DND-41 (cell line): ENCODE results near the gene BATF.

Source experiments
- ATAC-seq: fragments of 200-7000 bp; cut with Tn5 transposase; 3 replicates; pipeline ENCODE4 v1.9.1; 2021; ENCODE audit warnings: low read depth; ENCODE audit not compliant: insufficient read depth
- DNase-seq: peaks from one replicate; pipeline ENCODE4 v3.0.0-alpha.2; 2020
- H2AFZ ChIP-seq: 2 replicates; pipeline ENCODE4 v1.6.0; 2012; ENCODE audit warnings: low read depth, low read length
- H3K27ac ChIP-seq: 2 replicates; pipeline ENCODE4 v1.5.1; 2012; ENCODE audit warnings: low read length, inconsistent platforms
- H3K27me3 ChIP-seq: fragments of 200-600 bp; sonication (generic); 2 replicates; pipeline ENCODE4 v1.6.0; 2012; ENCODE audit warnings: low read length, mild to moderate bottlenecking, inconsistent platforms; ENCODE audit not compliant: insufficient read depth, poor library complexity
- H3K36me3 ChIP-seq: 2 replicates; pipeline ENCODE4 v1.5.1; 2012; ENCODE audit warnings: low read length, inconsistent platforms; ENCODE audit not compliant: insufficient read depth
- H3K4me1 ChIP-seq: 2 replicates; pipeline ENCODE4 v1.5.1; 2012; ENCODE audit warnings: mild to moderate bottlenecking, low read length; ENCODE audit not compliant: insufficient read depth
- H3K4me2 ChIP-seq: 2 replicates; pipeline ENCODE4 v1.6.0; 2012; ENCODE audit warnings: mild to moderate bottlenecking, moderate library complexity, low read length, inconsistent platforms; ENCODE audit not compliant: insufficient read depth
- H3K4me3 ChIP-seq, 2 experiments: fragments of 200-600 bp in 1 of 2; shearing (Covaris generic) in 1 of 2; 2 replicates each; pipeline ENCODE4 v1.5.1; 2012 to 2016; ENCODE audit warnings: inconsistent platforms in 2 of 2, low read length in 2 of 2, mild to moderate bottlenecking in 2 of 2, low read depth in 1 of 2, moderate library complexity in 1 of 2
- H3K79me2 ChIP-seq: 2 replicates; pipeline ENCODE4 v1.6.0; 2012; ENCODE audit warnings: low read length, inconsistent platforms; ENCODE audit not compliant: insufficient read depth
- H3K9ac ChIP-seq: 2 replicates; pipeline ENCODE4 v1.6.0; 2012; ENCODE audit warnings: low read depth, mild to moderate bottlenecking, inconsistent platforms, low read length, moderate library complexity
- H3K9me3 ChIP-seq: 2 replicates; pipeline ENCODE4 v1.5.1; 2012; ENCODE audit warnings: low read length, moderate library complexity, mild to moderate bottlenecking, inconsistent platforms; ENCODE audit not compliant: insufficient read depth, severe bottlenecking
- H4K20me1 ChIP-seq: 2 replicates; pipeline ENCODE4 v1.6.0; 2012; ENCODE audit warnings: low read length; ENCODE audit not compliant: insufficient read depth
- CTCF ChIP-seq: IDR thresholded peaks from 2 replicates; pipeline ENCODE4 v1.5.1; 2012; ENCODE audit warnings: borderline replicate concordance, low read length, moderate library complexity, mild to moderate bottlenecking; ENCODE audit not compliant: poor library complexity, severe bottlenecking; ENCODE audit errors: extremely low read depth
- EZH2 ChIP-seq: IDR thresholded peaks from 3 replicates; pipeline ENCODE4 v1.6.1; 2012; ENCODE audit warnings: borderline replicate concordance, low read depth, mild to moderate bottlenecking, moderate library complexity, low read length, inconsistent platforms; ENCODE audit not compliant: severe bottlenecking

The BATF gene

GRCh38 chr14:75566752-75567151, 44.5 kb downstream of the BATF start:
- no peak for TF ChIP-seq EZH2
- TF ChIP-seq CTCF = no peak
- H3K9ac ChIP-seq = no peak overlapping the region
- H3K36me3 ChIP-seq = no peaks in the 10 kb centered on the region
- no peaks in the 10 kb centered on the region for H3K79me2 ChIP-seq
- no peaks in the 10 kb centered on the region for H3K4me1 ChIP-seq
- DNase-seq (no peak), ATAC-seq (no peak)
- H3K4me3 ChIP-seq = no peak overlapping the region
- peaks cover 25% of the 10 kb centered on the region for H3K27me3 ChIP-seq
- no peak overlapping the region for H3K27ac ChIP-seq
- H4K20me1 ChIP-seq = no peaks in the 10 kb centered on the region
- no peak overlapping the region for H3K4me2 ChIP-seq
- H2AFZ ChIP-seq = no peak overlapping the region
- H3K9me3 ChIP-seq = no peaks in the 10 kb centered on the region

- no peak for TF ChIP-seq EZH2
- TF ChIP-seq CTCF = no peak
- no peak overlapping the region for H2AFZ ChIP-seq
- H3K4me1 ChIP-seq = no peaks in the 10 kb centered on the region
- H3K9ac ChIP-seq = no peak overlapping the region
- ATAC-seq (no peak), DNase-seq (no peak)
- no peaks in the 10 kb centered on the region for H4K20me1 ChIP-seq
- H3K4me2 ChIP-seq = no peak overlapping the region
- H3K4me3 ChIP-seq = no peak overlapping the region
- peaks cover 27% of the 10 kb centered on the region for H3K27me3 ChIP-seq
- no peaks in the 10 kb centered on the region for H3K79me2 ChIP-seq
- H3K27ac ChIP-seq = no peak overlapping the region
- no peaks in the 10 kb centered on the region for H3K36me3 ChIP-seq
- no peaks in the 10 kb centered on the region for H3K9me3 ChIP-seq
Measured at GRCh38 chr14:75568140-75568539, 45.9 kb downstream of the BATF start.

GRCh38 chr14:75568791-75569190, 46.5 kb downstream of the BATF start:
- no peak for ATAC-seq
- no peak for TF ChIP-seq EZH2
- TF ChIP-seq CTCF = no peak
- Histone ChIP-seq H3K79me2 (no peaks in the 10 kb centered on the region), H3K4me3 (no peak overlapping the region), H3K36me3 (no peaks in the 10 kb centered on the region), H4K20me1 (no peaks in the 10 kb centered on the region), H3K4me1 (no peaks in the 10 kb centered on the region), H3K4me2 (no peak overlapping the region), H3K27me3 (peaks cover 27% of the 10 kb centered on the region), H3K27ac (no peak overlapping the region), H3K9ac (no peak overlapping the region), H2AFZ (no peak overlapping the region), H3K9me3 (no peaks in the 10 kb centered on the region)
- DNase-seq = no peak

GRCh38 chr14:75570797-75571196, 48.5 kb downstream of the BATF start:
- H2AFZ ChIP-seq = no peak overlapping the region
- no peaks in the 10 kb centered on the region for H3K79me2 ChIP-seq
- ATAC-seq (no peak), DNase-seq (no peak)
- H3K27me3 ChIP-seq = peaks cover 36% of the 10 kb centered on the region
- H3K4me1 ChIP-seq = no peaks in the 10 kb centered on the region
- no peaks in the 10 kb centered on the region for H3K9me3 ChIP-seq
- H3K27ac ChIP-seq = no peak overlapping the region
- no peaks in the 10 kb centered on the region for H4K20me1 ChIP-seq
- no peak overlapping the region for H3K4me3 ChIP-seq
- no peak for TF ChIP-seq EZH2
- TF ChIP-seq CTCF = no peak
- H3K36me3 ChIP-seq = no peaks in the 10 kb centered on the region
- no peak overlapping the region for H3K9ac ChIP-seq
- H3K4me2 ChIP-seq = no peak overlapping the region
